Measurements from ENCODE around the gene PKIG. TPM values are rescaled to one million over a fixed set of nuclear protein-coding genes. Genes with fewer than 3 reads are reported as not detected.

PKIG gene
- total and polyA plus RNA-seq, 2 of the 8 experiments (the other 6 are each of a cell fraction or from before 2014, with no cell fraction given) = 26.7 to 34.3 TPM

DNA sequence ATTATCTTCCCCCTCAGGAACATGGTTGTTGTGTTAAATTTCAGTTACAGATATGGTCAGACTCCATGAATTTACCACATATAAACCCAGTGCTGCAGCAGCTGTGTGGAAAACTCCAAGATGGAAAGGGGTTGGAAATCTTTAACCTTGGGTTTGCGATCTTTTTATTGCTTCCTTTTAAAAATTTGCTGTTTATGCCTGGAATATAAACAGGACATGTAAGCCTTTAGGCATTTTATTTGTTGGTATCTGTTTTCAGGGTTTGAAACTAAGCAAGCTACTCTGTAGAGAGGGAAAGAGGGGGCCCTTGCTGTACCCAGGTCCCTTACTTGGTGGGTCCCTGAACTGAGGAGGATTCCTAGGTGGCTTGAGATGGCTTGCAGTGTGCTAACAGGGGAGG is 778 bp downstream of the PKIG start:
- POLR2A ChIA-PET (ENCODE audit: partially characterized antibody) = no interaction called here
- FAIRE-seq = no peak
- no peak overlapping the region for H3K4me3 ChIP-seq (ENCODE audit: extremely low read depth in 1 of 4, insufficient read depth in 2 of 4, low read depth in 3 of 4, low read length in 4 of 4)
- TF ChIP-seq SRF (IDR thresholded peaks at IDR 0.05; ENCODE audit: low read depth, low read length) (no peak), RBBP5 (IDR thresholded peaks at IDR 0.05; ENCODE audit: borderline replicate concordance, low read depth, low read length) (no peak), RAD21 (IDR thresholded peaks at IDR 0.05 in 1 of 2, conservative IDR thresholded peaks at IDR 0.05 in 1 of 2; ENCODE audit: low read depth in 2 of 2, low read length in 2 of 2) (no peak), RXRA (IDR thresholded peaks at IDR 0.05; ENCODE audit: insufficient read depth, low read depth, low read length) (no peak), SIRT6 (IDR thresholded peaks at IDR 0.05; ENCODE audit: low read length) (no peak), EGR1 (IDR thresholded peaks at IDR 0.05; ENCODE audit: borderline replicate concordance, low read depth, low read length) (no peak), SAP30 (IDR thresholded peaks at IDR 0.05; ENCODE audit: insufficient read depth, insufficient replicate concordance, low read length) (no peak), CTBP2 (IDR thresholded peaks at IDR 0.05; ENCODE audit: borderline replicate concordance, insufficient read depth, insufficient read length, low read length) (no peak), HDAC2 (IDR thresholded peaks at IDR 0.05; ENCODE audit: borderline replicate concordance in 1 of 2, low read depth in 2 of 2, low read length in 2 of 2) (no peak), PHF8 (conservative IDR thresholded peaks at IDR 0.05; ENCODE audit: low read depth, low read length) (no peak)
- TF ChIP-seq, protein P1, sequence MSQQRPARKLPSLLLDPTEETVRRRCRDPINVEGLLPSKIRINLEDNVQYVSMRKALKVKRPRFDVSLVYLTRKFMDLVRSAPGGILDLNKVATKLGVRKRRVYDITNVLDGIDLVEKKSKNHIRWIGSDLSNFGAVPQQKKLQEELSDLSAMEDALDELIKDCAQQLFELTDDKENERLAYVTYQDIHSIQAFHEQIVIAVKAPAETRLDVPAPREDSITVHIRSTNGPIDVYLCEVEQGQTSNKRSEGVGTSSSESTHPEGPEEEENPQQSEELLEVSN (IDR thresholded peaks at IDR 0.05) = no peak

More for the DNA sequence above, 778 bp downstream of the PKIG start:
- Histone ChIP-seq H3K27me3 (replicated peaks in 1 of 4; ENCODE audit: control insufficient read depth in 3 of 4, extremely low read depth in 1 of 4, insufficient read depth in 3 of 4, low read length in 3 of 4) (no peaks in the 10 kb centered on the region), H2BK15ac (ENCODE audit: low read length) (no peak overlapping the region), H3K23me2 (ENCODE audit: low read depth, low read length) (no peaks in the 10 kb centered on the region), H3K4me2 (ENCODE audit: insufficient read depth in 1 of 2, low read depth in 2 of 2, low read length in 2 of 2) (no peak overlapping the region), H2BK12ac (ENCODE audit: low read depth, low read length) (no peak overlapping the region), H3K18ac (ENCODE audit: extremely low read depth, low read length) (no peak overlapping the region), H3K27ac (ENCODE audit: low read depth, low read length) (no peak overlapping the region), H3K9ac (replicated peaks in 1 of 4; ENCODE audit: extremely low read depth in 1 of 4, low read depth in 3 of 4, low read length in 3 of 4) (no peak overlapping the region), H3K56ac (replicated peaks; ENCODE audit: insufficient read length, low read depth, low read length) (no peak overlapping the region), H3K23ac (ENCODE audit: insufficient read length) (no peak overlapping the region), H3K14ac (ENCODE audit: insufficient read length) (no peak overlapping the region), H3K36me3 (ENCODE audit: control insufficient read depth in 2 of 4, insufficient read depth in 4 of 4, low read length in 3 of 4) (no peaks in the 10 kb centered on the region), H2AFZ (ENCODE audit: low read length) (no peak overlapping the region), H2BK120ac (replicated peaks; ENCODE audit: low read depth, low read length) (no peak overlapping the region), H4K91ac (replicated peaks; ENCODE audit: insufficient read length, low read length) (no peak overlapping the region), H2BK20ac (ENCODE audit: low read length) (no peak overlapping the region), H4K20me1 (replicated peaks in 1 of 2; ENCODE audit: control insufficient read depth in 1 of 2, insufficient read depth in 2 of 2, low read length in 2 of 2) (peaks cover 0 to 1% of the 10 kb centered on the region in 2 experiments), H4K8ac (ENCODE audit: extremely low read depth, insufficient read depth, low read length) (no peak overlapping the region), H3K9me3 (ENCODE audit: insufficient read depth in 2 of 2, low read depth in 1 of 2, low read length in 1 of 2) (no peaks in the 10 kb centered on the region), H3K79me2 (ENCODE audit: control insufficient read depth in 1 of 2, insufficient read depth in 2 of 2, low read length in 2 of 2) (no peaks in the 10 kb centered on the region), H3K4ac (replicated peaks; ENCODE audit: insufficient read length, low read depth, low read length) (no peak overlapping the region), H2BK5ac (ENCODE audit: low read depth, low read length) (no peak overlapping the region), H2AK5ac (ENCODE audit: low read depth, low read length) (no peak overlapping the region), H4K5ac (ENCODE audit: insufficient read length, low read depth, low read length) (no peak overlapping the region), H3K79me1 (ENCODE audit: low read depth, low read length) (peaks cover 2% of the 10 kb centered on the region; the same call in 1 of the 2 replicates), H3K4me1 (replicated peaks in 1 of 4; ENCODE audit: control insufficient read depth in 3 of 4, insufficient read depth in 4 of 4, low read length in 3 of 4) (peaks cover 7 to 17% (median 11%) of the 10 kb centered on the region in 4 experiments)
- WGBS, 2 experiments (ENCODE audit: extremely low coverage in 1 of 2, insufficient coverage in 1 of 2, insufficient read length in 1 of 2, insufficient replicate concordance in 2 of 2, low coverage in 1 of 2, low lambda C conversion rate in 2 of 2, missing lambda C conversion rate in 1 of 2) = 100% methylated on average over 1 of the region's 1 CpG; no CpG with 5 or more reads in 1 of the 2 experiments
- CTCF ChIA-PET (ENCODE audit: partially characterized antibody) = interaction anchor here (0.8 to 3.0 kb wide), 4 partner anchors 8 to 365 kb away, joined by 3 to 11 read pairs (median 5); no protein-coding TSS in a partner anchor
- no peak for DNase-seq (ENCODE audit: low read depth in 1 of 2, low spot score in 2 of 2)
